ENCODE results near the gene TLR8.
"Not testable (repeated sequence)": the region's sequence is repeated elsewhere in the genome, so short reads cannot be mapped to it uniquely, and the experiment has no call there.

Gene TLR8

DNA sequence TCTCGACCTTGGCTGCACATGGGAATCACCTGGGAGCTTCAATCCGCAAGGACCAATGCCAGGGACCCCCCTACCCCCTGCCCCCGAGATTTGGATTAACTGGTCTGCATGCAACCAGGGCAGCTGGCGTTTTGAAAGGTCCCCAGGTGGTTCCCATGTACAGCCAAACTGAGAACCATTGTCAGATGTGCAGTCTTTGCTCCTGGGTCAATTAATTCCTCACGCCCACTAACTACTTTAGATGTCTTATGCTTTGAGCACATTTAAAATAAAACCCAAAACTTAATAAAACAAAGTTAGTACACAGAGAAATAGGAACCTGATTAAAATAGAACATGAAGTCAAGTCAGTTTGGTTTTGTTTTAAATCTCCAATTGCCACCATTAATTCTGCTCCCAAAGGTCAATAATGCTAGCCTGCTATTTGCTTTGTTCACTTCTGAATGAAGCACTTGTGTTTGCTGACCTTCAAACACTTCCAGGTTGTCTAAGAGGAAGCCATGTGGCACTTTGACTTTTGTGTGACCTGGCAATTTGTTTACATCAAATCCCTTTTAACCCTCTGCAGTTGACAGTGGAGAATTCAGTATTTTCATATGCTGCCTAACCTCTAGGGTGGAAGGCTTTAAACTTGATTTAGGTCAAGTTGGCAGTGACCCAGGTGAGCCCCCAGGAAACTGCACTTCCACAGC is 41.3 kb downstream of the TLR8 start:
- peak in 2 of 3 experiments; percentile 40 to 86 for DNase-seq

DNA sequence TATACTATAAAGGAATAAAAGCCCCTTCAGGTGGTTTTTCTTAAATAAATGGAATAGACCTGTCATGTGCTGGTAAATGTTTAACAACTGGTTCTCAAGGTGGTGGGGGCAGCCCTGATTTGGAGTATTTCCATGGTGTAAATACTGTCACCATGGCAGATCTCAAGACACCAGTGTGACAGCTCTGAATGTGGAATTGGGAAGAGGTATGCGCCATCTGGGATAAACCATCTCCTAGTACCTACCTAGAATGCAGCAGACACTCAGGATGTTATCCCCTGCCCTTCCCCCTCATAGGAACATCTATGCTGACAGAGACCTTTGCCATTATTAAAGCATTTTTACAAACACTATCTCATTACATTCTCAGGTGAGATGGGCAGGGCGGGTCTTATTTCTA is 42.1 kb downstream of the TLR8 start:
- DNase-seq = no peak

DNA sequence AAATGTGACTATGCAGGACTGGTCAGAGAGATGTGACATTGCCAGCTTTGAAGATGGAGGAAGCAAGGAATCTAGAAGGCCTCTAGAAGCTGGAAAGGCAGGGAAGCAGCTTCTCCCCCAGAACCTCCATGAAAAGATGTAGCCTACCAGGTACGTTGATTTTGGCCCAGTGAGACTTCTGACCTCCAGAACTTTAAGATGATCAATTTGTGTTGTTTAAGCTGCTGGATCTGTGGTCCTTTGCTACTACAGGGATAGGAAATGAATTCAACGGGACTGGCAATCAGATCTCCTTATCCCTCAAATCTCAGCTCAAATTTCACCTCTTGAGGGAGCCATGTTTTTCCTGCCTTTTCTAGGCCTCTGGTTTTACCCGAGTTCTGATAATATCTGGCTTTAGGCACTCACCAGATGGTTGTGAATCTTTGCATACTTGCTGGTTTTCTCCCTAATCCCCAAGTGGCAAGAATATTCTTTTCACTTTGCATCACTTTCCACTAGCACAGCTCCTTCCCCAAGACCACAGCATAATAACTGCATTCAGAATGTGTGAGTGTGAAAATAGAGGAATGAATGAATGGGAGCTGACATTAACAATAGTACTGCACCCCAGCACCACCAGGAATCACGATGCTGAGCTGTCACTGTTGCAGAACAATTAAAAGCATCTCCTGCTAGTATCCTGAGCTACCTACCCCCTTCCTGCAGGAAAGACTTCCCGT is 42.9 kb downstream of the TLR8 start:
- DNase-seq = no peak

DNA sequence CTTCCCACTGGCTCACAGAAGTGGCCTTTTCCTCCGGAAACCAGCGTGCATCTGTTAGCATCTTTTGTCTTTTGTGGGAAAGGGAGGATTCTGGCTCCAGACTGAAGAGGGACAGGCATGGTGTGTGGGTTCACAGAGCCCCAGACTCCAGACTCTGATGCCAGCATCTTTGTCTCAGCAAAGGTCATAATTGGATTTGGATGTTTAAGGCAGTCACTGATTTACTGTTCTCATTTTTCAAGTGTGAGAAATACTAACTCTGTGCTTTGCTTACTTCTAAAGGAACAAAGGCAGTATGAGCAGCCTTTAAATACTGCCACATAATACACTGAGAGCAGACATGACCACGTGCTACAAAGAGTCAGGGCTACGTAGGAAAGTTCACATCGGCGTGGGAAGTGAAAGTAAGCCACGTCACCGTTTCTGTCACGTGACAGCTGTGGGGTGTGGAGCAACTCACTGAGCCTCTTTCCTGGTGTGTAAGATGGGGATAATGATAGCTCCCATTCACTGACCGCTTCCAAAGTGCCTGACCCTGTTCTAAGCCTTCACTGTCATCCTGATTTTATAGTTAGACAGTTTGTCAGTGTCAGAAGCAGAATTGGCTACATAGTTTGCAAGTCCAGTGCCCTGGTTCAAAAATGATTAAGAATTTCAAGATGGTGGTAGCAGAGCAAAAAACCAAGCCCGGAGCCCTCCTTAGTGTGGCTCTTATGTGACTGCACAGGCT is 43.7 kb downstream of the TLR8 start:
- peak in 1 of 3 experiments; percentile 47 for DNase-seq

DNA sequence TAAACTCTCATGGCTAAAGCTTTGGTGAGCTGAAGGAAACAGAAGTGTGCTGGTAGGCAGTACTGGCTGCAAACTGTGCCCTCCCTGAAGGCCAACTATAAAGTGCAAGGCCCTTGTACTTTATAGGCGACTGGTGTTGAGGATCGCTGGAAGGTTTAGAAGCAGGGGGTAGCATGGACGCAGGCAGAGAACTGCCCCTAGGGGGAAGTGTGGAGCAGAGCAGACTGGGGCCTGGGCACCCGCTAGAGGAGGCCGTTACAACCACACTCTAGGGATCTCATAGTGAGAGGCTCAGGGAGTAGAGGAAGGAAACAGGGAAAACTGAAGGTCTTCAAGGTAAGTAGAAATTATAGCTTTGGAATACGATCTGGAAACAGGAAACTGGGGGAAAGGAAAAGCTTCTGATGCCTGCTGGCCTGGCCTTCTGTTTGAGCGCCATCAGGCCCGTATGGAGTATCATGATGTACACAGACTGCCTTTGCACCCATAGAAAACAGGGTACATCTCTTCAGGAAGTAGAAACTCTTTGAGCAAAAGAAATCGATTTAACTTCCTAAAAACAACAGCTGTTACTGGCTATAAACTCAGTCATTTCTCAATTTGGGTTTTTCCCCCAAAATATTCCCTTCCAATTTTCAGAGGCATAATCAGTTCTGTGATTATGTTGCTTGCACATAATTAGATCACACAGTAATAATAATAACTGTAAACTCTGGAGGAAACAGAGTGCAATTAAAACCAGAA is 44.6 kb downstream of the TLR8 start:
- DNase-seq = no peak

DNA sequence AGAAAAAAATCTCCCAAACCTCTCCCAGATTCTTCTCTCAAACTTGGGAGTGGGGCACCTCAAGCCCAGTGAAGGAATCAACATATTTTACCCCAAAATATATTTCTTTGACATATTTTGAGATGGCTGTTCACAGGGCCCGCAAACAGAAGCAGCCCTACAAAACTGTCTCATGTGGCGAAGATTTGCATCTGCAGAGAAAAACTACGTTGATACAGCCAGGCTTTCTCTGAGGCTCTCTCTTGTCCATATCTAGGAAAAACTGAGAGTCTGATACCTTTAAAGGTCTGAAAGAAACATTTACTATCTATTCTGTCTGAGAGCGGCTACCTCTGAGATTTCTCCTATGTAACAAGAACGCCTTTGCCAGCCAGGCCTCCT is 45.2 kb downstream of the TLR8 start:
- no peak for DNase-seq

DNA sequence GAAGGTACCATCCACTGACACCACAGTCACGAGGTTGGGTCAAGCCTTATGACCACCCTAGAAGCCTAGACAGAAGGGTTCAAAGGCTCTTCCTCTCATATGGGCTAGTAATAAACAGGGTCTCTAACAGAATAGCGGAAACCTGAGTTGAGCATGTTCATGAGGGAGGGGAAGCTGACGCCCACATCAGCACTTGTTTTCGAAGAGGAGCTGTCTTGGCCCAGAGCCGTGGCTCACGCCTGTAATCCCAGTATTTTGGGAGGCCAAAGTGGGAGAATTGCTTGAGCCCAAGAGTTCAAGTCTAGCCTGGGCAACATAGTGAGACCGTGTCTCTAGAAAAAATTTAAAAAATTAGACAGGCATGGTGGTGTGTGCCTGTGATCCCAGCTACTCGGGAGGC is 47.0 kb downstream of the TLR8 start:
- DNase-seq = no peak

DNA sequence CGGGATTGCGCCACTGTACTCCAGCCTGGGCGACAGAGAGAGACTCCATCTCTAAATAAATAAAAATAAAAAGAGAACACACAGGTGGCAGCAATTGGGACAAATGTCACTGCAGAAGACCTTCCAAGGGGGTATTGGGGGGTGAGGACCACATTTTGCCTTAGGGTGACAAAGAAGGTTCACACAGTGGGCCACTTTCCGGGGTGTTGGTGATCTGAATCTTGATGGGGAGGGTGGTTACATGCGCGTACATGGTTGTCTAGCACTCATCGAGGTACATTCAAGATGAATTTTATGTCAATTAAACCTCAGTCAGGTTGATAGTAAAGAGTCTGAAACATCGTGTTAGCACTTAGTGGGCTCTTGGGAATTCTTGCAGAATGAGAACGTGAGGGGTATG is 48.0 kb downstream of the TLR8 start:
- no peak for DNase-seq

DNA sequence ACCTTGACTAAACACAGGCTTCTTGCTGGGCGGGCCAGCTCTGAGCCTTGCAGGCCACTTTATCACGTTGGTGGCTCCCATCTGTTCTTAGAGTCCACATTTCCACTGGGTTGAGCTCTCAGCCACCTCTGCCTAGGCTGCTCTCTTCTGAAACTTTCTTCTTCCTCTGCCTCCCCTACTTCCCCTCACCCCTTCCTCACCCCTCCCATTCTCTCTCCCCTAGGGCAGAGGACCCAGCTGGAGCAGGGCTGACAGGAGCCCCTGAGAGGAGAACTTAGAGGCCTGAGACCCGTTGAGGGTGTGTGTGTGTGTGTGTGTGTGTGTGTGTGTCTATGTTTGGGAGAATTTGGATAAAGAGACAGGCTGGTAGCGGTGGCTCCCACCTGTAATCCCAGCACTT is 48.6 kb downstream of the TLR8 start:
- DNase-seq = no peak

DNA sequence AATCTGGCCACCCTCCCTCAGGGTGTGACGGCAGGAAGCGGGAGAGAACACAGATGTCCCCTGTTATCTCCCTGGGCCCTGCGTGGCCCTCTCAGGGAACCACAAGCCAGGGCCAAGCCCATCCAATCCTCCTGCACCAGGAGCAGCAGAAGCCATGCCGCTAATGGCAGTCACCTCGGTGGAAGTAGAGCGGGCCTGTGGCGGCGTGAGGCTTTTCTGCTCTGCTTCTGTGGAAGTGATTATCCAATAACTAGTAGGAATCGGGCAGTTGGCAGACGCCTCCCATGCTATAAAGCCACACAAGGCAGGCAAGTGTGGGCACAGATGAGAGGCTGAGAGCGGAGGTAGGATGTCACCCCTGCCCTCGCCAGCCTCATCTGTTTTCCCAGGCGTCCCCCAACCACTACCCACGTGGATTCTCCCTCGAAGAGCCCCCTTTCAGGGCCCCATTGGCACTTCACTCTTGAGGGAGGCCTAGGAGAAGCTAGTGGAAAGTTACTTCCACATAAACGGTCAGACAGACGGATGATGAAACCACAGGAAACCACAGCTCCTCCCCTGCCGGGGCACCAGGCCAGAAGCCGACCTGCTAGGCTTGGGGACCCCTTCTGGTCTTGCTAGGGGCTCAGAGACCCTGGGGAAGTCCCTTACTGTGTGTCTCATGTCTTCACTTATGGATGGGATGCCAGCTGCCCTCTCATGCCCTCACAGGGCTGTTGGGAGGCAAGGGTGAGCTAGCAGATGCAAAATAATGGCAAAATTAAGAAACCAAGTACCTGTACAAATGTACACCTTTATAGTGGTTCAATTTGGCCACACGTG is 49.7 kb downstream of the TLR8 start:
- no peak for DNase-seq

DNA sequence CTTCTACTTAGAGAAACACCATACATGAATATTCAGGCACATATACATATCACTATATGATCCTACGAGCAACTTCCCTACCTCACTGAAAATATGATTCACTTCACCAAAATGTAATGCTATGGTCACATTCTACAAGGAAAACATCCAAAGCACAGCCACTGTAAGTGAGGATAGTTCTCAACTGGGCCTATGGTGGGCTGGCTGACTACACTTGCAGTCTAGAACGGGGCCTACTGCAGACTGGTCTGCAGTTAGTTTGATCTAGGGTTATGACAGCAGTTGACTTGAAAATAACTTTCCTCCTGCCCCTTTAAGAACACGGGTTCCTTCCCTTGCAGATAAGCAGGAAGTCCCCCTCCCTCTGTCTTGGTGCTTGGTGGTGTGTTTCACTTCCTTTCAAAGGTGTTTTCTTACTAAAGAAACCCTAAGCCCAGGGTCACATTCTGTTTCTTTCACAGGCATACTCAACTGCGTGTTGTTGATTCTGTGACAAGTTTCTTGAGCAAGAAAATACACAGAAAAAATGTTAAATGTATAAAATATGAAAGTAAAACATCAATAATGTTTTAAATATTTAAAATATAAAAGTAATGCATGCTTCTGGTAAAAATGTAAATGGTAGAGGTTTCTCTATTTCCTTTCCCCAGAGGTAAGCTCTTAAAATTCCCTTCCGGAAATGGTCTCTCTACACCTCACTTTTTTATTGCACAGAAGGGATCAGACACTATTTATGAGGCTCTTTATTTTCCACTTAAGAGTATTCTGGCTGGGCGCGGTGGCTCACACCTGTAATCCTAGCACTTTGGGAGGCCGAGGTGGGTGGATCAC is 50.5 kb downstream of the TLR8 start:
- DNase-seq = no peak

DNA sequence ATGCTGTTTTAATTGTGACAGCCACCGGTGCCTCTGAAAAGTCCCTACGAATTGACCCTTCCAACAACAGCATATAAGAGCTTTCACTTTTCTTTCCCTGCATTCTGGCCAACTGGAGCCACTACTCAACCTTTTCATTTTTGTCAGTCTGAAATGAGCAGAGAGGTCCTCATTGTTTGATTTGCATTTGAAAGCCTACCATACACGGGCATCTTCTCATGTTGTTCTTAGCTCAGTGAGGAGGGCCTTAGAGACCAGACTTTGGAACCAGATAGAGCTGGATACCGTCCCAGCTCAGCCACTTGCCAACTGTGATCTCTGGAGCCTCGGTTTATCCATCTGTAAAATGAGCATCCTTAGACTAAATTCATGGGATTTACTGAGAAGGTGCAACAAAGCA is 51.6 kb downstream of the TLR8 start:
- DNase-seq = no peak

DNA sequence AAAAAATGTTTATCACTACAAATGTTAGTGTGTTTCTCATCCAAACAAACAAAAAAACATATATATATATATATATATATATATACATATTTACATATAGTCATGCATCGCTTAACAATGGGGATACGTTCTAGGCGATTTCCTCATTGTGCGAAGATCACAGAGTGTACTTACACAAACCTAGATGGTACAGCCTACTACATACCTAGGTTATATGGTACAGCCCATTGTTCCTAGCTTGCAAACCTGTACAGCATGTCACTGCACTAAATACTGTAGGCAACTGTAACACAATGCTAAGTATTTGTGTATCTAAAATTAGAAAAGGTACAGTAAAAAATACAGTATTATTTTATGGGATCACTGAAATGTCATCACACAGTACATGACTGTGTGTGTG is 52.0 kb downstream of the TLR8 start:
- DNase-seq = no peak

DNA sequence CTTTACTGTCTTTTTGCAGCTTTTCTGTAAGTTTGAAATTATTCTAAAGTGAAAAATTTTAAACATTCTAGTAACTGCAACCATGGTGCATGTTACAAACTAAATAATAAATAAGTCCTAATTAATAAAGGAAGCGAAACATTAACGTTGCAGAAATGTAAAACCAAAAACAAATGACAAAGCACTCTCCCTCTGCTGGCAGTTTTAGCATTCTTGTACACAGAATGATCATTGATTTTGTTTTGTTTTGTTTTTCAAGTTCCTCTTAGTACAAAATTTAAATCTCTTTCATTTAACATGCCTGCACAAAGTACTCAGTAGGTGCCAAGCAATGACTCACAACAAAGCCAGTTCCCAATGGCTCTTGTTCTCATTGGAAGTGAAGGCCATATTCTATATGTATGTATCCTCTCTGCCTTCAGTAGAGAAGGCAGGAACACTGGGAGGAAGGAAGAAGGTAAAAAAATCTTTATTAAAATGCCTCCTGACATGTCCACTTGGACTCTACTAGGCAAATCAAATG is 54.8 kb downstream of the TLR8 start:
- DNase-seq = no peak

DNA sequence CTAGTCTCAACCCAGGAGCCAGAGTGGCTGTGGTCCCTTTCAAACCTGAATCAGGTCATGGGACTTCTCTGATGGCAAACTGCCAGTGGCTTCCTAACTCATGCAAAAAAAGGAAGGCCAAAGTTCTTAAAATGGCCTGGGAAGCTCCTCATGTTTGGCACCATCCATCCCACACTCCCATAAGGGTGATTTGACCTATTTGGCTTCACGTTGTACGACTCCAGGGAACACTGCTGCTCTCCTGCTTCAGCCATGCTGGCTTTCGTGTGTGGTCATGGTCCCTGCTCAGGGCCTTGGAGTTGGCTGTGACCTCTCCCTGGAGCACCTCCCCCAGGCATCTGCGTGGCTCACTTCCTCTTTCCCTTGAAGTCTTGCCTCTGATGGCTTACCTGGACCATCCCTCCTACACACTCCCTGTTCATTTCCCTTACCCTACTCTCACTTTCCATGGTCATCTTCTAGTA is 55.7 kb downstream of the TLR8 start:
- DNase-seq = no peak

DNA sequence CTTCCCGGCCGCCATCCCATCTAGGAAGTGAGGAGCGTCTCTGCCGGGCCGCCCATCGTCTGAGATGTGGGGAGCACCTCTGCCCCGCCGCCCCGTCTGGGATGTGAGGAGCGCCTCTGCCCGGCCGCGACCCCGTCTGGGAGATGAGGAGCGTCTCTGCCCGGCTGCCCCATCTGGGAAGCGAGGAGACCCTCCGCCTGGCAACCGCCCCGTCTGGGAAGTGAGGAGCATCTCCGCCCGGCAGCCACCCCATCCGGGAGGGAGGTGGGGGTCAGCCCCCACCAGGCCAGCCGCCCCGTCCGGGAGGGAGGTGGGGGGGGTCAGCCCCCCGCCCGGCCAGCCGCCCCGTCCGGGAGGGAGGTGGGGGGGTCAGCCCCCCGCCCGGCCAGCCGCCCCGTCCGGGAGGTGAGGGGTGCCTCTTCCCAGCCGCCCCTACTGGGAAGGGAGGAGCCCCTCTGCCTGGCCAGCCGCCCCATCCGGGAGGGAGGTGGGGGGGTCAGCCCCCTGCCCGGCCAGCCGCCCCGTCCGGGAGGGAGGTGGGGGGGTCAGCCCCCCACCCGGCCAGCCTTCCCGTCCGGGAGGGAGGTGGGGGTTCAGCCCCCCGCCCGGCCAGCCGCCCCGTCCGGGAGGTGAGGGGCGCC is 56.9 kb downstream of the TLR8 start:
- not testable (repeated sequence) for DNase-seq

DNA sequence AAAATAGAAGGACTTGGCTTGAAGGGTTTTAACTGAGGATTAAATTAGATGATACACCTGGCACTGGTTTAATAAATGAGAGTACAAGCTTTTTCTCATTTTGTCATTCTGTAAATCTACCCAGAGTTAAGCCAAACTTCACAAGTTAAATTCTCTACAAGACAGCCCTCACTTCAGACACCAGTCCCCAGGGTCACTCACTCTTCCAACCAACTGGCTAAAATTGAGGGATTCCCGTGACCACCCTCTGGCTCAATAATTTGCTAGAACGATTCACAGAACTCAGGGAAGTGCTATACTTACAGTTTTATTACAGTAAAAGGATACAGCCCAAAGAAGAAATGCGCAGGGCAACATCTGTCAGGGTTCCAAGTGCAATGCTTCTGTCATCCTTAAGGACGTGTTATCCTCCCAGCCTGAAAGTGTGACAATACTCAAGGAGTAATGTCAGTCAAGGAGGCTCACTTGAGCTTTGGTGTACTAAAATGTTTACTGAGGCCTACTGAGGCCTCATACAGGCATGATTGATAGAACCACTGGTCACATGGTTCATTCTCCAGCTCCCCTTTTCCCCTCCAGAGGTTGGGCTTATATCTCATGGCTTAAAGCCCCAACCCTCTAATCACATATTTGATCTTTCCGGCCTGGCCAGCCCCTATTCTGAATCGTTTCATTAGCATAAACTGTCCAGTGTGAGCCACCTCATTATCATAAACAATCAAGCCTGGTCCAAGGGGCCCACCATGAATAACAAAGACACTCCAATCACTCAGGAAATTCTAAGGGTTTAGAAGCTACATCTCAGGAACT is 58.9 kb downstream of the TLR8 start:
- no peak for DNase-seq

DNA sequence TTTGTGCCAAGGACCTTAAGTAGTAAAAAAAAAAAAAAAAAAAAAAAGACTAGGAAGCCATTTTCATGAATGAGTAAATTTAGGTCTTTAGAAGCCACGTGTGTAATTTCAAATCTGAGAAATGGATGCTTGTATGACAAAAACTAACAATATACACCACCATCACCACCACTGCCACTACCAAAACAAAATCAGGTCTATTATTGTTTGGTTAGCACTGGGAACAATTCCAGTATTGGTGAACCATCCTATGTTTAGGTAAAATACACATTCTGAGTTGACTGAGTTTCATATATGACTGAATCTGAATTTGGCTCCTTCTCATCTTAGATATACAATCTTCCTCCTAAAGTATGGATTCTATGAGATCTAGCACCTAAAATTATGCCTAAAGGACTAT is 59.7 kb downstream of the TLR8 start:
- no peak for DNase-seq

DNA sequence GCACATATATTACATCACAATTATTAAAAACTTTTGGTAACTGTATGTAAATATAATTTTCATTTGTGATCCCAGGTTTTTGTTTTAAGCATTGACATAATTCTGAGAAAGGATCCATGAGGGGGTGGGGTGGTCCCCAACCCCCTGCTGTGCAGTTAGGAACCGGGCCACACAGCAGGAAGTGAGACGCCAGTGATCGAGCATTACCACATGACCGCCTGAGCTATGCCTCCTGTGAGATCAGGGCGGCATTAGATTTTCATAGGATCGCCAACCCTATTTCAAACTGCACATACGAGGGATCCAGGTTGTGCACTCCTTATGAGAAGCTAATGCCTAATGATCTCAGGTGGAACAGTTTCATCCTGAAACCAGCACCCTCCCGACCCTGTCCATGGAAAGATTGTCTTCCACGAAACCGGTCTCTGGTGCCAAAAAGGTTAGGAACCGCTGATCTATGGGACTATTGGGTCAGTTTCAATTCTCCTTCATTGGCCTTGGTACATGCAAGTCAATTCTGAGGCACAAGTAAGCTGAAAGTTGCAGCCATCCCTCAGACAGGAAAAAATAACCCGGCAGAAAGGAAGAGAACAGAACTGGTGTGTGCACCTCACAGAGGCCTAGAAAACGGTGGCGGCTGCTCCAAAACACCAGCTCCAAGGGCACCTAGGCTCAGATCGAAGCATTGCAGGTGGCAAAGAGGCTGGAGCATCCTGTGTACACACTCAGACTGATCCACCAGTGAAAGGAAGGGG is 61.5 kb downstream of the TLR8 start:
- no peak for DNase-seq

Measured in NCI-H1417 (cell line).